Ishikawa (cell line): ENCODE measurements around the gene SBF2.

Experiments
- CEBPB ChIP-seq: IDR thresholded peaks from 2 replicates; pipeline ENCODE4 v1.6.1; 2012
- CREB1 ChIP-seq: IDR thresholded peaks from 2 replicates; pipeline ENCODE4 v1.6.1; 2012; ENCODE audit warnings: low read depth
- EGR1 ChIP-seq: IDR thresholded peaks from 2 replicates; pipeline ENCODE4 v1.6.1; 2012
- EP300 ChIP-seq: IDR thresholded peaks from 2 replicates; pipeline ENCODE4 v1.6.1; 2012; ENCODE audit warnings: borderline replicate concordance
- FOXM1 ChIP-seq: IDR thresholded peaks from 2 replicates; pipeline ENCODE4 v1.6.1; 2012; ENCODE audit warnings: low read depth, borderline replicate concordance
- MAX ChIP-seq: IDR thresholded peaks from 2 replicates; pipeline ENCODE4 v1.6.1; 2012
- NFIC ChIP-seq: IDR thresholded peaks from 2 replicates; pipeline ENCODE4 v1.6.1; 2012
- RAD21 ChIP-seq: IDR thresholded peaks from 2 replicates; pipeline ENCODE4 v1.6.1; 2012; ENCODE audit warnings: low read depth
- REST ChIP-seq: IDR thresholded peaks from 2 replicates; pipeline ENCODE4 v1.6.1; 2012; ENCODE audit warnings: low read depth, mild to moderate bottlenecking
- TAF1 ChIP-seq: IDR thresholded peaks from 2 replicates; pipeline ENCODE4 v1.6.1; 2012; ENCODE audit warnings: low read depth, mild to moderate bottlenecking
- TCF12 ChIP-seq: IDR thresholded peaks from 2 replicates; pipeline ENCODE4 v1.6.1; 2012; ENCODE audit warnings: low read depth
- TEAD4 ChIP-seq: IDR thresholded peaks from 2 replicates; pipeline ENCODE4 v1.6.1; 2012
- USF1 ChIP-seq: IDR thresholded peaks from 2 replicates; pipeline ENCODE4 v1.6.1; 2012
- YY1 ChIP-seq: IDR thresholded peaks from 2 replicates; pipeline ENCODE4 v1.6.1; 2012; ENCODE audit warnings: low read depth
- ZBTB7A ChIP-seq: IDR thresholded peaks from 2 replicates; pipeline ENCODE4 v1.6.1; 2012; ENCODE audit warnings: low read depth

SBF2 gene

GRCh38 chr11:10019906-10020682 is 273.9 kb downstream of the SBF2 start:
- TF ChIP-seq NFIC = peak; percentile 73
- no peak for TF ChIP-seq RAD21
- 0 out of 2 replicates have a peak, but pooled peaks have one; percentile 24 for TF ChIP-seq MAX
- TF ChIP-seq TEAD4 = 0 out of 2 replicates have a peak, but pooled peaks have one; percentile 4
- TF ChIP-seq REST = no peak

- TF ChIP-seq CREB1 (no peak), EP300 (no peak), YY1 (no peak)
Observed at GRCh38 chr11:10017911-10018310, 276.1 kb downstream of the SBF2 start.

GRCh38 chr11:10017050-10017449 is 277.0 kb downstream of the SBF2 start:
- TF ChIP-seq TAF1 = no peak
- no peak for TF ChIP-seq FOXM1
- TF ChIP-seq ZBTB7A = no peak
- TF ChIP-seq NFIC = no peak

GRCh38 chr11:10012068-10012467 is 282.0 kb downstream of the SBF2 start:
- TF ChIP-seq ZBTB7A (no peak), EGR1 (no peak)

- TF ChIP-seq FOXM1 (no peak), EP300 (no peak), REST (no peak), TEAD4 (no peak), CREB1 (no peak), RAD21 (no peak), TCF12 (no peak), EGR1 (no peak), CEBPB (no peak)
Observed at GRCh38 chr11:10005955-10006525, 288.0 kb downstream of the SBF2 start.

GRCh38 chr11:10004526-10005113 is 289.4 kb downstream of the SBF2 start:
- TF ChIP-seq USF1 (no peak), YY1 (no peak), CREB1 (no peak), EP300 (no peak), NFIC (no peak), RAD21 (no peak), TCF12 (no peak), TEAD4 (no peak), CEBPB (no peak), FOXM1 (no peak)

- no peak for TF ChIP-seq TEAD4
- TF ChIP-seq RAD21 = no peak
- TF ChIP-seq ZBTB7A = no peak
- TF ChIP-seq EP300 = no peak
- no peak for TF ChIP-seq REST
- TF ChIP-seq CREB1 = no peak
- no peak for TF ChIP-seq EGR1
- TF ChIP-seq NFIC = no peak
- TF ChIP-seq TCF12 = no peak
- no peak for TF ChIP-seq USF1
- no peak for TF ChIP-seq YY1
- no peak for TF ChIP-seq MAX
- TF ChIP-seq CEBPB = no peak
- no peak for TF ChIP-seq FOXM1
Observed at GRCh38 chr11:10002221-10002620, 291.8 kb downstream of the SBF2 start.
